Upper lobe of right lung (tissue), 1 donor: ENCODE data around the gene KIRREL2. TPM values are rescaled to one million over a fixed set of nuclear protein-coding genes. Genes with fewer than 3 reads are reported as not detected.

Experiments
- ATAC-seq: fragments of 200-7000 bp; cut with Tn5 transposase; one replicate; pipeline ENCODE4 v1.9.1; 2020; ENCODE audit warnings: mild to moderate bottlenecking, moderate library complexity
- DNase-seq: peaks from one replicate; pipeline ENCODE4 v3.0.0-alpha.2; 2020
- H3K27ac ChIP-seq: fragments of 200-600 bp; one replicate; pipeline ENCODE4 v1.8.0; 2022
- H3K27me3 ChIP-seq: fragments of 200-600 bp; one replicate; pipeline ENCODE4 v1.8.0; 2022; ENCODE audit warnings: mild to moderate bottlenecking
- H3K36me3 ChIP-seq: fragments of 200-600 bp; one replicate; pipeline ENCODE4 v1.8.0; 2022
- H3K4me1 ChIP-seq: fragments of 200-600 bp; one replicate; pipeline ENCODE4 v1.8.0; 2022
- H3K4me3 ChIP-seq: fragments of 200-600 bp; one replicate; pipeline ENCODE4 v1.8.0; 2022; ENCODE audit warnings: mild to moderate bottlenecking
- H3K9me3 ChIP-seq: fragments of 200-600 bp; one replicate; pipeline ENCODE4 v1.8.0; 2022
- intact Hi-C: fragments of 100-400 bp; cut with DNase I; formaldehyde crosslinking; loops from one replicate; pipeline ENCODE4 v1.11.0; 2022
- total RNA-seq: library from RNA; stranded (reverse); fragmentation: NEBNext Ultra II Directional; extraction: Animal tissue kit (Norgen Biotek cat#: 25700); gene quantifications from one replicate; pipeline ENCODE4 v1.2.1, GENCODE V29; 2021
- TF ChIP-seq, protein P1 (sequence below): fragments of 200-600 bp; IDR thresholded peaks from one replicate; pipeline ENCODE4 v1.8.0; 2022; ENCODE audit warnings: antibody characterized with exemption
- donor health status: DM: no; HTN: yes; CAD: no; lungs with severe emphysema.

The KIRREL2 gene
- total RNA-seq, 1 donor from 2014 or later, result not detected

DNA sequence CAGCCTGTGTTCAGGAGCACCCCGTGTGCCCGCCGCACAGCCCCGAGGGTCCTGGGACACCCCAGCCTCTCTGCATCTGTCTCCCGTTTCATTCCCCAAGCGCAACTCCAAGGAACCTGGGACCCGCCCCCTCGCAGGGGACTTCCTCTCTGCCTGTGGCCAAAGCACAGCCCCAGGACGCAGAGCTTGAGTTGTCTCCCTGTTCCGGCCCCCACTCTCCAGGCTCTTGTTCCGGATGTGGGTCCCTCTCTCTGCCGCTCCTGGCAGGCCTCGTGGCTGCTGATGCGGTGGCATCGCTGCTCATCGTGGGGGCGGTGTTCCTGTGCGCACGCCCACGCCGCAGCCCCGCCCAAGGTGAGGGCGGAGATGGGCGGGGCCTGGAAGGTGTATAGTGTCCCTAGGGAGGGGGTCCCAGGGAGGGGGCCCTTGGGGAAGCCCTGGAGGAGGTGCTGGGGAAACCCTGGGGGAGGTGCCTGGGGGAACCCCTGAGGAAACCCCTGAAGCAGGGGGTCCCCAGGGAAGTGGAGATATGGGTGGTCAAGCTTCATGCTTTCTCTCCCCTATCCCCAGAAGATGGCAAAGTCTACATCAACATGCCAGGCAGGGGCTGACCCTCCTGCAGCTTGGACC is 47.0 kb downstream of the KIRREL2 start:
- H3K9me3 ChIP-seq, result no peaks in the 10 kb centered on the region
- TF ChIP-seq, protein P1, sequence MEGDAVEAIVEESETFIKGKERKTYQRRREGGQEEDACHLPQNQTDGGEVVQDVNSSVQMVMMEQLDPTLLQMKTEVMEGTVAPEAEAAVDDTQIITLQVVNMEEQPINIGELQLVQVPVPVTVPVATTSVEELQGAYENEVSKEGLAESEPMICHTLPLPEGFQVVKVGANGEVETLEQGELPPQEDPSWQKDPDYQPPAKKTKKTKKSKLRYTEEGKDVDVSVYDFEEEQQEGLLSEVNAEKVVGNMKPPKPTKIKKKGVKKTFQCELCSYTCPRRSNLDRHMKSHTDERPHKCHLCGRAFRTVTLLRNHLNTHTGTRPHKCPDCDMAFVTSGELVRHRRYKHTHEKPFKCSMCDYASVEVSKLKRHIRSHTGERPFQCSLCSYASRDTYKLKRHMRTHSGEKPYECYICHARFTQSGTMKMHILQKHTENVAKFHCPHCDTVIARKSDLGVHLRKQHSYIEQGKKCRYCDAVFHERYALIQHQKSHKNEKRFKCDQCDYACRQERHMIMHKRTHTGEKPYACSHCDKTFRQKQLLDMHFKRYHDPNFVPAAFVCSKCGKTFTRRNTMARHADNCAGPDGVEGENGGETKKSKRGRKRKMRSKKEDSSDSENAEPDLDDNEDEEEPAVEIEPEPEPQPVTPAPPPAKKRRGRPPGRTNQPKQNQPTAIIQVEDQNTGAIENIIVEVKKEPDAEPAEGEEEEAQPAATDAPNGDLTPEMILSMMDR, result no peak
- peaks cover 23% of the 10 kb centered on the region for H3K4me1 ChIP-seq
- H3K4me3 ChIP-seq, result peak overlapping the region; percentile 84
- H3K27me3 ChIP-seq, result no peaks in the 10 kb centered on the region
- ATAC-seq, result peak; percentile 71
- intact Hi-C loops, result no loop called here
- H3K36me3 ChIP-seq, result no peaks in the 10 kb centered on the region
- peak overlapping the region; percentile 67 for H3K27ac ChIP-seq
- peak; percentile 94 for DNase-seq

DNA sequence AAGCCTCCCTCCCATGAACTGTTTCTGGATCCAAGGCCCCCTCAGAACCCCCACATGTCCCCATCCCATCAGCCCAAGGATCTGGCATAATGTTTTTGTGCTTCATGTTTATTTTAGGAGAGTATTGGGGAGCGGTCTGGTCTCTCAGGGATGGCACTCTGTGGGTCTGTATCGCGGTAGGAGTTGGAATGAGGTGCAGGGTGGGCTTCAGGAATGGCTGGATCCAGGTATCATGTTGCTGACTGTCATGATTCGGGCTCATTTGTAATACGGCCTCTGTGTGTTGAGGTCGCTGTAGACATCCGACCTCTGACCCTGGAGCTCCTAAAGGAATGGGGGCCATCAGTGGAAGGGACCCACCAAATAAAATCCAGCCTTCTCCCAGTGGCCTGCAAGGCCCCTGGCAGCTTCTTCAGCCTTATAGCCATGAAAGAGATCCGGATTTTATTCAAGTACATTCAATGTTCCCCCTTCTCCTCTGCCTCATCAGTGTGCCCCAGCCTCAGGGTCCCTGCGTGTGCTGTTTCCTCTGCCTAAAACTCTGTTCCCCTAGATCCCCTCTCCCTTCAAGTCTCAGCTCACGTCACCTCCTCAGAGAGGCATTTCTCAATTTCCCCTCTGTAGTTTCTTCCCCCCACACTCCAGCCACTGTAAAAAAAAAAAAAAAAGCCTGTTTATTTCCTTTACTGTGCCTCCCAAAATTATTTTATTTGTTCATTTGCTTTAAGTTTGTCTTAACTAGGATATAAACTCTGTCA is 47.8 kb downstream of the KIRREL2 start:
- intact Hi-C loops, result no loop called here
- H3K36me3 ChIP-seq, result no peaks in the 10 kb centered on the region
- H3K9me3 ChIP-seq, result no peaks in the 10 kb centered on the region
- no peaks in the 10 kb centered on the region for H3K27me3 ChIP-seq
- H3K4me3 ChIP-seq, result no peak overlapping the region
- DNase-seq (no peak), ATAC-seq (no peak)
- H3K4me1 ChIP-seq, result peaks cover 23% of the 10 kb centered on the region
- H3K27ac ChIP-seq, result peak overlapping the region; percentile 67
- TF ChIP-seq, protein P1, result no peak

DNA sequence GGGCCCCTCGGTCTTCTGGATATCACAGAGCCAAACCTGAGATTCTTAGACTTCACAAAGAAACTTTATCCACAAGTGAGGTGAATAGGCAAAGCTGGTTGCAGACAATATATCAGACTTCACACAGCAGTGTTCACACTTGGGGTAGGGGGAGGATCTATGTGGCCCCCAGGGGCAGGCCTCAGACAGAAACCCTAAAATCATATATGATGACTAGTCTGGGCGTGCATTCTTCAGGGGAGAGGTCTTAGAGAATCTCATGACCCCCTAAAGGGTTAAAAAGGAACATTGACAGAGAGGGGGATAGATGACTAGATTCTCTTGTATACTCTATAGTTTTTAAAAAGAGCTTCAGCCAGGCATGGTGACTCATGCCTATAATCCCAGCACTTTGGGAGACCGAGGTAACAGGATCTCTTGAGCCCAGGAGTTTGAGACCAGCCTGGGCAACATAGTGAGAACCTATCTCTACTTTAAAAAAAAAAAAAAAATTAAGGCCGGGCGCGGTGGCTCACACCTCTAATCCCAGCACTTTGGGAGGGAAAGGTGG is 48.5 kb downstream of the KIRREL2 start:
- peaks cover 23% of the 10 kb centered on the region for H3K4me1 ChIP-seq
- no peak overlapping the region for H3K4me3 ChIP-seq
- TF ChIP-seq, protein P1, result no peak

DNA sequence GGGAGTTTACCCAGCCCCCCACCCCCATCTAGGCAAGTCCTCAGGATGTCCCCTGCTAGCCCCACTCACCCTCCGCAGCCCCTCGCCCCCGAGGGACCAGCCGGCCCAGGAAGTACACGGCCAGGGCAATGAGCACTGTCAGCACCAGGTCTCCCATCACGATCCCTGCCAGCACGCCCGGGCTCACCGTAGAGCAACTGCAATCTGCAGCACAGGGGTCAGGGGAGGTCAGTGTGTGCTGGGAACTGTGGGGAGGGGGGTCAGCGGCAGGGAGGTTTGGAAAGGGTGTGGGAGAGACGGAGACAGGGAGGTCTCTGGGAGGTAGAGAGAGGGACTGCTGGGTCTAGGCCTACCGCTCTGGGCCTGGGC is 50.6 kb downstream of the KIRREL2 start:
- Histone ChIP-seq H3K27ac (peak overlapping the region; percentile 65), H3K4me3 (peak overlapping the region; percentile 41), H3K27me3 (no peaks in the 10 kb centered on the region), H3K4me1 (peaks cover 18% of the 10 kb centered on the region), H3K9me3 (no peaks in the 10 kb centered on the region), H3K36me3 (no peaks in the 10 kb centered on the region)
- TF ChIP-seq, protein P1, result no peak
- intact Hi-C loops, result no loop called here
- ATAC-seq (no peak), DNase-seq (peak; percentile 65)

More for the DNA sequence above, 48.5 kb downstream of the KIRREL2 start:
- ATAC-seq (no peak), DNase-seq (no peak)
- Histone ChIP-seq H3K36me3 (no peaks in the 10 kb centered on the region), H3K27me3 (no peaks in the 10 kb centered on the region), H3K9me3 (no peaks in the 10 kb centered on the region), H3K27ac (peak overlapping the region; percentile 67)
- intact Hi-C loops, result no loop called here

DNA sequence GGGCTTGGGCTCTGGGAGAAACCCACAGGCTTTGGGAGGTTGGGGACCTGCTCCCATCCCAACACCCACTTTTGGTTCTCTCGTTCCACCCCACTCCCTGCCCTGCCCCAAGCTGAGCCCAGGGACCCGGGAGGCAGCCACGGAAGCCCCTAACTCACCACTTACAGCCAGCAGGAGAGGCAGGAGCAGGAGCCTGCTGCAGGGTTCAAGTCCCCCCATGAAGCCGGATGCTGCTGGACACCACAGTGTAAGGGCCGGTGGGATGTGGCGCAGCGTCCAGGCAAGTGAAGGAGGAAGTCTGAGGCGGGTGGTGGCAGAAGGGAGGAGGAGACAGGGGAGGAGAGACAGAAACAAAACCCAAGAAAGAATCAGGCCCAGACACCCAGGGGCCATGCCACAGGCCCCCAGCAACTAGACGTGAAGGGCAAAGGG is 51.3 kb downstream of the KIRREL2 start, which contains the start of gene TYROBP:
Gene TYROBP (minus strand): TSS at position 286 of the 432 bp plus-strand sequence. CDS start 67 bp downstream, at position 219.
- peak within 1 kb of the TSS; percentile 65 for H3K27ac ChIP-seq
- DNase-seq (peak; percentile 81), ATAC-seq (peak; percentile 60)
- intact Hi-C loops, result no loop called here
- no peaks in the 10 kb centered on the region for H3K36me3 ChIP-seq
- peaks cover 18% of the 10 kb centered on the region for H3K4me1 ChIP-seq
- no peaks in the 10 kb centered on the region for H3K27me3 ChIP-seq
- TF ChIP-seq, protein P1, result no peak
- peak within 1 kb of the TSS; percentile 41 for H3K4me3 ChIP-seq
- H3K9me3 ChIP-seq, result no peaks in the 10 kb centered on the region
